Measurements from ENCODE around the gene ENTPD2.
"Not testable (repeated sequence)": the region's sequence is repeated elsewhere in the genome, so short reads cannot be mapped to it uniquely, and the experiment has no call there.

Gene ENTPD2

DNA sequence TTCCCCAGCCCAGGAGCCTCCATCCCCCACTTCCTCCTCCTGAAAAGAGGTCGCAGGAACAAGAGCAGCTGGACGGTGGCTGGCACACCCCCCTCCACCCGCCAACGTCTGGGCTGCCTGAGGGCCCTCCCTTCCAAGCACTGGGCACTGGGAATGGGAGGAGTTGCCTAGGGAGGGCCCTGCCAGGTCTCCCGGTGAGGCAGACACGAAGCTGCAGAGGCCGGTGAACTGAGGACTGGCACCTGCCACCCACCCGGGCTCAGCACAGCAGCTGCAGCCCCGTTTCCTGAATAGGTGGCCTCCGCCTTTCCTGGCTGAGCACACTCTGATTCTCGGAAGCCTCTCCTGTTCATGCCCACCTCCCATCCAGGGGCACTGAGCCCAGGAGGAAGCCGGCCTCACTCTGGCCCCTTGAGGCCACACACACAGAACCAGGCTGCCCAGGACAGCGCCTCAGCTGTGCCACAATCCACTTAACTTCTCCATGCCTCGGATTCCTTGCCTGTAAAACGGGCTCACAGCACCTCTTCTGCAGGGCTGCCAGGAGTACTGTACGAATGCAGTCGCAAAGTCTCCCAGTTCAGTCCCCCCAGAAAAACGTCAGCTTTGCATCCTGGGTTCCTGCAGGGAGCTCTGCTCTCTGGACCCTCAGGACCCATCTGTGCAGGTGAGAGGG, 9.2 kb downstream of the ENTPD2 start:
- no peak for DNase-seq

DNA sequence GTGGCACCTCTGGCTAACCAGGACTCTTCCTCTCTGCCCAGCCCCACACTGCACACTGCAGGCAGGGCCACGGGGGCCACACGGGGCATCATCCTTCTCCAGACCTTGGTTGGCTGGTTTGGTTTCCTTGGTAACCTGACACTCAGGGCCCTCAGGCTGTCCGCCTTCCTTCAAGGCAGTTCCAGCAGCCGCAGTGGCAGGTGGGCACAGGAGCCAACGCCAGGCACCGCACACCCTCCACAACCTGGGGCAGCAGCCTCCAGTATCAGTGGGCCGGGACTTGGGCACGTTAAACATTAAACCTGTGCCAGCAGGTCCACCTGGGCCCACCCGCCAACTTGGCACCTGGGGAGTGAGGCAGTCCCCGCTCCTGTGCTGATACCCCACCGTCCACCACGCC, 9.8 kb downstream of the ENTPD2 start:
- DNase-seq, result no peak

DNA sequence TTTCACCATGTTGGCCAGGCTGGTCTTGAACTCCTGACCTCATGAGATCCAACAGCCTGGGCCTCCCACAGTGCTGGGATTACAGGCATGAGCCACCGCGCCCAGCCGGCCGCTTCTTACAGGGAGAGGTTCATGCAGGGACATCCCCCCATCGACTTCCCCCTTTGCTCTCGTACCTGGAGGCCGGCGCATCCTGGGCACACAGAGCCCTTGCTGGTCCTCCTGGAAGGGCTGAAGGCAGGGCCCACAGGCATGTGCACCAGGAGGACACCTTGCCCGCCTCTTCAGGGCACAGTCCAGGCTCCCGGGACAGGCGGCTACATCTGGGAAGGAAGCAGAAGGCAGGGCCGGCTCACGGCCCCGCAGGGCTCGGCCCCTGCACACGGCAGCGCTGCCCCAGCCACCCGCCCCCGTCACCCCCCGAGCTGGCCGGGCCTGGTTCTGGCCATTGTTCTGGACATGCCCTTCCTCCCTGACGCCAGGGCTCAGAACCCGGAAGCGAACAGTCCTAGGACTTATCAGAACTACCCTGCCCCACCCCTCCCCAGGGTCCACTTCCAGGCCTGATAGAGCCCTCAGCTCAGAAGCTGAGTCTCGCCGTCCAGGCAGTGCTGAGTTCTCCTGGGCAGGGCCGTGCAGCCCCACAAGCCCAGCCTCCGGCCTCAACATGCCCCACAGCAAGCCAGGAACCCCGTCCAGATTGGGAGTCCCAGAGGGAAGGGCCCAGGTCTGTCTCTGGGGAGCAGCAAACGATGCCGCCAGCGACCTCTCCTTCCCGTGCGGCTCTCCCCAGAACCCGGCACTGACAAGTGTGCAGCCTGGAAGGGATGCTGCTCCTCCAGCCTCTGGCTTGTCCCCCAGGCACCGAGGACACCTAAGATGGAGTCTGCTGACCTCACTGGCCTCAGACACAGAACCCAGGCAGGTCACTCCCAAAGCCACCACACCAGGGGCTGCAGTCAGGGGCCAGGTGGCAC, 10.8 kb downstream of the ENTPD2 start:
- DNase-seq, result no peak

DNA sequence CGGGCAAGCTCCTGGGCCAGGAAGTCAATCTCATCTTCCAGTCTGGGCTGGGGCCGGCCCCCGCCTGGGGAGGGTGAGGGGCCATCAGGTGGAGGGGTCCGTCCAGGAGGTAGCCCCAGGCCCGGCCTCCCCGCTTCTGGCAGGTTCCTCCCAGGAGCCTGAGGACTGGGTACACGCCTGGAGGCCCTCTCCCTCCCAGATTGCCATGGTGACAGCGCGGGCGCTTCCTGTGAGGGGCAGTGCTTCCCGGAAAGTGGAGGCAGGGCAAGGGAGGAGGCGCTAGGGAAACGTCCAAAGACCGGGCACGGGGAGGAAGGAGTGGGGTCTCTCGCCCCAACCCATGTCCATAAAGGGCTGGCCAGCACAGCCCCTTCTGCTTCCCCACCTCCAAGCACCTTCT, 12.7 kb downstream of the ENTPD2 start:
- no peak for DNase-seq

DNA sequence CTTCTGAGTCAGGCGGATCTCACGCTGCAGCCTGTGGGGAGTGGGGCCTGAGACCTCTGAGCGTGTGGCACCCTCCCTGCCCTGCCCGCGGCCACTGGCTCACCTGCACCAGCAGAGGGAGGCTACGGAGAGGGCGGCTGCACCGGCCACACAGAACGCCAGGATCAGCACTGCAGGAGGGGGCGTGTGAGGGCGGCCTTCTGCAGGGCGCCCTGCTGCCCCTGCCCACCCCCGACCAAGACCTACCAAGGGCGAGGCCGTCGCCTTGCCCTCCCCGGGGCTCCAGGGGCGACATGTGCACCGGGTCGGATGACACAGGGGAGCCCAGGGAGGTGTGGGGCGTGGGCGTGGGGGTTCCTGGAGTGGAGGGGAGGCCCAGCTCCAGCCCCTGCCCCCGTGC, 13.3 kb downstream of the ENTPD2 start:
- DNase-seq, result no peak

DNA sequence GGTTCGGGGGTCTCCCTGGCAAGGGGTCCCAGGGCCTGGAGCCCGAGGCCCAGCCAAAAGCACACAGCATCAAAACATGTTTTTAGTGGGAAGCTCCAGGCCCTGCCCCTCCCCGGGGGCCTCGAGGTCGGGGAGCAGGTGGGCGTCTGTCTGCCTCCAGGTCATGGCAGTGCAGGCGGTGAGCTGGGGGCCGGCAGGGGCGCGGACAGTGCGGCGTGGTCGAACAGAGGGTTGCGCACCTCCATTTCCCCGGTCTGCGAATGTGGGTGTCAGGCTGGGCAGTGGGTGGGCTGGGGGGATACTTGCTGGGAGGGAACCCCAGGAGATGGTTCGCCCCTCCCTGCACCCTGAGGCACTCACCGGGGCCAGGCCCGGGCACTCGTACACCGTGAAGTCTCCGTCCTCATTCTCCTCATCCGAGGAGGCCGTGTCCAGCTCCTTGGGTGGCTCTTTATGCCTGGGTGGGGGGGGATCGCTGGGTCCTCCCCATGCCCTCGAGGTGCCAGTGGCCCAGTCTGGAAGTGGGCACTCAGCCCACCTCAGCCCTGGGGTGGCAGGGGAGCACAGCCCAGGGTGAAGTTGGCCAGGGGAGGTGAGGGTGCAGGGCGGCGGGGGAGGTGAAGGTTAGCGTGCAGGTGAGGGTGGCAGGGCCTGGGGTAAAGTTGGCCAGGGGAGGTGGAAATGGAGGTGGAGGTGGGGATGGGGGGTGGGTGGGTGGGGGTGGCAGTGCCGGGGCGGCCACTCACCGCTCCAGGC, 14.1 kb downstream of the ENTPD2 start:
- DNase-seq, result no peak

DNA sequence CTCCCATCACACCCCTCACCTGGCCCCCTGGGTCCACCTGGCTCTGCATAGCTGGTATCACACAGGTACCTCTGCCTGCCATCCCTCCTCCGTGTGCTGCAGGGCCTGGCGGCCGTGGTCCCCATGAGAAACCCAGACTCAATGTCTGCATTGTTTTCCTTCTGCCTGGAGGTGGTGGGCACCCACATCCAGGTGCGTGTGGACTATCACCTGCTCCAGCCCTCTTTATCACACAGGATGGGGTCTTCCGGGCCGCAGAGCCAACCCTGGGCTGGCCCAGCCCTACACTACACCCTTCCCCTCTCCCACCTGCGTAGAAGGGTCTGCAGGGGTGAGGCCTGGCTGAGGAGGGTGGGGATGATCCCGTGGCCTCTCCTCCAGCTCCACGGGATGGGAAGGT, 14.9 kb downstream of the ENTPD2 start:
- no peak for DNase-seq

DNA sequence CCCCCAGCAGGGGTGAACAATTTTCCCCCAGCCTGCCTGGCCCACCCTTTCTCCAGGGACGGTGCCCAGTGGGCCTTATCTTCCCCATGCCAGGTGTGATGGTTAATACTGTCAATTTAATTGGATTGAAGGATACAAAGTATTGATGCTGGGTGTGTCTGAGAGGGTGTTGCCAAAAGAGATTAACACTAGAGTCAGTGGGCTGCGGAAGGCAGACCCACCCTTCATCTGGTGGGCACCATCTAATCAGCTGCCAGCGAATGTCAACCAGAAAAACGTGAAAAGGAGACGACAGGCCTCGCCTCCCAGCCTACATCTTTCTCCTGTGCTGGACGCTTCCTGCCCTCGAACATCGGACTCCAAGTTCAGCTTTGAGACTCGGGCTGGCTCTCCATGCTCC, 16.4 kb downstream of the ENTPD2 start:
- no peak for DNase-seq

DNA sequence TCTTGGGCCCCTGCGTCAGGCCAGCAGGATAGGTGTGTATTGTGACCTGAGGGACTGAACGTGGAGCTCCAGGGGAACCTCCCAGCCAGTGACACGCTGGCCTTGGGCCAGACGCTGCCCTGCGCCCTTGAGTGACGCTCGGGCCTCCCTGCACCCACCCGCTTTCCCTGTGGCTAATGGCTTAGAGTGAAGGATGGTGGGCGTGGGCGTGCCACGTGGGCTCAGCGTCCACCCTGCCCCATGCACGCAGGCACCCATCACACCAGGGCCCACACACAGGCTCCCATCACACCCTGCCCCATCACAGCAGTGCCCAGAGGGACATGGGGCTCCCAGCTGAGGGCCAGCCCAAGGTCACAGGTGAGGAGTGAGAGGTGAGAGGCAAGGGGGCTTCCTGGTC, 16.8 kb downstream of the ENTPD2 start:
- DNase-seq, result no peak

DNA sequence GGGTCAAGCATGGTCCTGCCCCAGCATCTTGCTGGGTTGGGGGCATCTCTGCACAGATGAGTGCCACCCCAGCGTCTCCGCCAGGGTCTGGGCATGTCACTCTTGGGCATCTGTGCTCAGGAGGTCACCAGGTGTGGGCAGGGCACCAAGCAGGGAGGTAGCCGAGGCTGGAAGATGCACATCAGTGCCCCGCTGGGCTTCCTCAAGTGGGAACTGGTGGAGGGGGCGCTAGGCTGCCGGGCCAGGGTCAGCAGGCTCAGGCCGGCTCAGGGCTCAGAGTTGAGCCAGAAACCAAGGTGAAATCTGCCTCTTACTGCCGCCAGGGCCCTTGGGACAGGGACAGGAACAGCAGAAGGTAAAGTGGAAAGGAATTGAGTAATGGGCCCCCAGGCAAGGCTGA, 17.9 kb downstream of the ENTPD2 start:
- no peak for DNase-seq

DNA sequence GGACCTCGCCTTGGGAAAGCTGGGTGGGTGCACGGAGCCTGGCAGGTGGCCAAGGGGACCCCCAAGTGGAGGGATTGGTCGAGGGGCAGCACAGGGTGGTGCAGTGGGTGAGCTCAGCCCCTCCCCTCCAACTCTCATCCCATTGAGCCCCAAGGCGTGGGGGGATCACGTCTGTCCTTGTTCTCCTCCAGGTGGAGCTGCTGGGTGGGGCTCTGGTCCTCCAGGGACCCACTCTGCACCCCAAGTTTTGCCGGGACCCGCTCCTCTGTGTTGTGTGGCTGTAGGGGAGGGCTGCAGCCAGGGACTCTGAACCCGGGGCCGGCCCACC, 18.4 kb downstream of the ENTPD2 start:
- DNase-seq, result no peak

DNA sequence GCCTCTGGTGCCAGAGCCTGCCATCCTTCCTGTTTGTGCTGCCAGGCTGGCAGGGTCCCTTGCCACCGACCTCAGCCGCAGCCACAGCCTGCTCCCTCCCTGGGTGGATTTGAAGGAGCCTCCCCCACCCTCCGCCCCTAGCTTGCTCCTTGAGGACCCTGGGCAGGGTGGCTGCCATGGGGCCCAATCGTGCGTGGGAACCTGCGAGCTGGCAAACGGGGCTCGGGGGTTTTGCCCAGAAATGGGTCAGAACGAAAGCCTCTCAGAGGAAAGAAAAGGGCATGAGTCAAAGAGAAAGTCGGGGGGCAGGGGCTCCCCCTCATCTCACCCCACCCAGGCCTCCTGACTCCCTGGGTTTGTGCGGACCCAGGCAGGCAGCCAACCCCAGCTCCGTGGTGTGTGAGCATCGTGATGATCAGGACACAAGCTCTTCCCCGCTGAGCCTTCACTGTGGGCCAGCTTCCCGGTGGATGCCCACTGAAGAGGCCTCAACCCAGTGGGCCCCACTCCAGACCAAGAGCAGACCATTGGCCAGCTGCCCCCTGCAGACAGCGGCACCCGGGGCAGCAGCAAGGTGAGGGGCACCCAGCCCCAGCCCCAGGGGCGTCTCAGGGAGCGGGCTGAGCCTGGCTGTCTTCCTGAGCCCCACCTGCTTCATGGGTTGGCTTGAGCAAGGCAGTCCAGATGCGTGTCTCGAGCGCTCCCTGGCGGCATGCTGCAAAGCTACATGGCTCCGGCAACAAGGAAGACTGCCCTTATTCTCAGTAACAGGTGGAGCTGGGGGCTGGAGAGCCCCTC, 19.0 kb downstream of the ENTPD2 start:
- DNase-seq, result peak; percentile 38

DNA sequence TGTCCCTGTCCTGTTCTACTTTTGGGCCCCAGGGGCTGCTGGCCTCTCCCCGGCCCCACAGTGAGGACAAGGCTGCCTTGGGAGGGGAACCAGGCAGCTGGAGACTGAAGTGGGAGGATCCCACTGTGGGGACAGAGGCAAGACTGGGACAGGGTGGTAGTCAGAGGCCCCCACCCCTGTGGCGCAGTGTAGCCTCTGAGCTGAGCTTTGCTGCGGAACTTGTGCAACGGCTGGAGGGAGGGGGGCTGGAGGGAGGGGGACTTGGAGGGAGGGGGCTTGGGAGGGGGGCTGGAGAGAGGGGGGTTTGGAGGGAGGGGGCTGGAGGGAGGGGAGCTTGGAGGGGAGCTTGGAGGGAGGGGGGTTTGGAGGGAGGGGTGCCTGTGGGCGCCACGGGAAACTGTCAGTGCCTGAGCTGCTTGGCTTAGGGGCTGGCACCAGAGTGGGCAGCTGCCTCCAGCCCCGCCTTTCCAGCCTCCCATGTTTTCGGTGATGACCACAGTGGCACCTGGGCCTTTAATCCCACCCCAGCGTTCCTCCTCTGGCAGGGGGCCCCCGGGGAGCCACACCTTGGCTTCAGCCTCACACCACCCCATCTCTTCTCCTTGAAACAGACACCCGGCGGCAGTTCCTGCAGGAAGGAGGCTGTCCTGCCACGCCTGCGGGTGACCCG, 19.7 kb downstream of the ENTPD2 start:
- DNase-seq, result no peak

DNA sequence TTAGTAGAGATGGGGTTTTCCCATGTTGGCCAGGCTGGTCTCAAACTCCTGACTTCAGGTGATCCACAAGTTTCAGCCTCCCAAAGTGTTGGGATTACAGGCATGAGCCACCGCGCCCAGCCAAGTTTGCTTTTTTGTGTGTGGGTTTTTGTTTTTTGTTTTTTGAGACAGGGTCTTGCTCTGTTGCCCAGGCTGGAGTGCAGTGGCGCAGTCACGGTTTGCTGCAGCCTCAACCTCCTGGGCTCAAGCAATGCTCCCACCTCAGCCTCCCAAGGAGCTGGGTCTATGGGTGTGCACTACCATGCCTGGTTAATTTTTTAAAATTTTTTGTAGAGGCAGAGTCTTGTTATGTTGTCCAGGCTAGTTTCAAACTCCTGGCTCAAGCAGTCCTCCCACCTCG, 20.4 kb downstream of the ENTPD2 start:
- DNase-seq, result not testable (repeated sequence)

DNA sequence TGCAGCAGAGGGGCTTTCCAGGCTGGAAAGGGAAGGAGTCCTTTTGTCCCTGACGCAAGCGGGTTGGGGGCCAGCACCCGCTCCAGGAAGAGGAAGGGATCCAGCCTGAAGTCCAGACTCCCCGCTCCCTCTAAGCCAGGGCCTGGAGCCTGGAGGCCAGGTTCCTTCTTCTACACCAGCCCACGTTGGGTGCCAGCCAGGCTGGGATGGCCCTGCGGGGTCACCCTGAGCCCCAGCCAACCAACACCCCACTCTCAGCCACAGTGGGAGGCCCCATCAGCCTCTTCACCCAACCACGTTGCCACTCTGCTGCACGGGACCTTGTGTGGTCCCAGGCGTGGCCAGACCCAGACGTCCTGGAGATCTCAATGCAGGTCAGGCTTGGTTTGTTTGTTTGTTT, 21.0 kb downstream of the ENTPD2 start:
- no peak for DNase-seq

DNA sequence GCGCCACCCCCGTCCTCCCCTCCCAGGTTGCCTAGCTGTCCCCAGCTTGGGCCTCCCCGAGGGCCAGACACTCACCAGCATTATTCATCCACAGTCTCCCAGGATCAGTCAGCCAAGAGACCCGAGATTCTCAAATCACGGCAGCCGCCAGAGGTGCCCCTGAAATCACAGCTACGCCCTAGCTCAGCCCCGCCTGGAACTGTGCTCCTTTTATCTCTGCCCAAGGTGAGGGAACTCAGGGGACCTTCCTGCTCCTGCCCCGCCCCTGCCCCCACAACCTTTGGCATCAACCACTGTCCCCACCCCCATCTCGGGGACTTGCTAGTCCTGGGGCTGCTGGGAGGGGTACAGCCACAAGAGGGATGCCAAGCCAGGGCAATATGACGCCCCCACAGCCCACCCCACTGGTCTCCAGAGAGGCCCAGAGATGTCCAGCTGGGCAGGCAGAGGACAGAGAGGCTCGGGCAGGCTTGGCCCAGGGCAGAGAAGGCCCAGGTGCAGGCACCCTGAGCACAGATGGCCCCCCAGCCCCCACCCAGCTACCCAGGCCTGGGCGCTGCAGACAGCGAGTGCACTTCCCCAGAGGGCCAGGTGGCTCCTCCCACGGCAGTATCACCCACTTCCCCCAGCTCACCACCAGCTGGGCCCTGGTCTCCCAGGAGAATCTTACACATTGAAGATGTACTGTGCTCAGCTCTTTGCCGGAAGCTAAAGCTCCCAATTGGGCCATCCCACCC, 21.8 kb downstream of the ENTPD2 start, which contains the start of gene FUT7:
TSS of gene FUT7 (minus strand) at position 185 of the 737 bp plus-strand sequence. CDS start at position 88, 97 bp downstream.
- no peak for DNase-seq

DNA sequence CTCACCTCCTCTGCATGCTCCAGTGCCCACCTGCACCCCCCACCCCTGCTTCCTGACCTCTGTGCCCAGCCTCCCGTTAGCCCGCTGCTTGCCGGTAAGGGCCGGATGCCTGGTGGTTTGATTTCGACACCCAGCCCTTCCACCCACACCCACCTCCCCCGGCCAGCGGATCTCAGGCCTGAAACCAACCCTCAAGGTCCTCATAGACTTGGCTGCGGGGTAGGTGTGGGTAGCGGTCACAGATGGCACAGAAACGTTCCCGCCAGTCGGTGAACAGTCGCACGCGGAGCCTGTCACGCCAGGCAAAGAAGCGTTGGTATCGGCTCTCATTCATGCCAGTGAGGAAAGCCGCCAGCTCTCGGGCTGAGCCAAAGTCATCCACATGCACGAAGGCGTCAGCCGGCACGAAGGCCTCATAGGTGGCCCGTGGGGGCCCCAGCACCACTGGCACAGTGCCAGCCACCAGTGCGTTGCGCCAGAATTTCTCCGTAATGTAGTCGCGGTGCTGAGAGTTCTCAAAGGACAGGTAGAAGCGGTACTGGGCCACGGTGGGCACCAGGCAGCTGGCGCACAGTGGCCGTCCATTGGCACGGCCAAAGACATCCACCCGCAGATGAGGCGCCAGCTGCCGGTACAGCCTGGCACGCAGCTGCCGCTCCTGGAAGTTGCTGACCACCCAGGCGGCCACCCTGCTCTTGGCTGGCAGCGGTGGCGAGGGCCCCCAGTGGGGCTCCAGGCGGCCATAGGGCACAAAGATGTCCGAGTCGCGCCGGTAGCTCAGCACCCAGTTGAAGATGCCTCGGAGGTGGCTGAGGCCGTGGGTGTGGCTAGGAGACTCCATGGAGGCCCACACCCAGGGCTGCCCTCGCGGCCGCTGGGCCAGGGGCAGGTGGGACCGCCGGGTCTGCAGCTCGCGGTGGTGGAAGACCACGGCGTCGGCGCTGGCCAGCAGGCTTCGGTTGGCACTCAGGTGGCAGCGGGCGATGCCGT, 23.0 kb downstream of the ENTPD2 start:
- DNase-seq, result no peak

DNA sequence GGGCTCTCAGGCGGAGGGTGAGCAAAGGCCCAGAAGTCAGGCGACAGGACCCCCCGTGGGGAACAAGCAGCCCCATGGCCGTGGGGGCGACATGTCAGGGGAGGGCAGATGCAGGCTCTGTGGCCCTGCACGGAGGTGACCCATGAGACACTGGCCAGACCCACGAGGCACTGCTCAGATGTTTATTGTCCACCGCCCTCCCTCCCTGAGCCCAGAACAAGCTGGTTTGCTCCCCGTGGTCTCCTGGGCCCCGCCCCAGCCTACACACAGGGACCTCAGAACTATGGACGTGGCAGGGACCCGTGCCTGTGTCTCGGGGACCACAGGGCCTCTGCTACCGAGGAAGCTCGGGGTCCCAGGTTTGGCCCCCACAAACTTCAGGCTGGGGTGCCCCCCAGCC, 23.9 kb downstream of the ENTPD2 start:
- DNase-seq, result no peak

DNA sequence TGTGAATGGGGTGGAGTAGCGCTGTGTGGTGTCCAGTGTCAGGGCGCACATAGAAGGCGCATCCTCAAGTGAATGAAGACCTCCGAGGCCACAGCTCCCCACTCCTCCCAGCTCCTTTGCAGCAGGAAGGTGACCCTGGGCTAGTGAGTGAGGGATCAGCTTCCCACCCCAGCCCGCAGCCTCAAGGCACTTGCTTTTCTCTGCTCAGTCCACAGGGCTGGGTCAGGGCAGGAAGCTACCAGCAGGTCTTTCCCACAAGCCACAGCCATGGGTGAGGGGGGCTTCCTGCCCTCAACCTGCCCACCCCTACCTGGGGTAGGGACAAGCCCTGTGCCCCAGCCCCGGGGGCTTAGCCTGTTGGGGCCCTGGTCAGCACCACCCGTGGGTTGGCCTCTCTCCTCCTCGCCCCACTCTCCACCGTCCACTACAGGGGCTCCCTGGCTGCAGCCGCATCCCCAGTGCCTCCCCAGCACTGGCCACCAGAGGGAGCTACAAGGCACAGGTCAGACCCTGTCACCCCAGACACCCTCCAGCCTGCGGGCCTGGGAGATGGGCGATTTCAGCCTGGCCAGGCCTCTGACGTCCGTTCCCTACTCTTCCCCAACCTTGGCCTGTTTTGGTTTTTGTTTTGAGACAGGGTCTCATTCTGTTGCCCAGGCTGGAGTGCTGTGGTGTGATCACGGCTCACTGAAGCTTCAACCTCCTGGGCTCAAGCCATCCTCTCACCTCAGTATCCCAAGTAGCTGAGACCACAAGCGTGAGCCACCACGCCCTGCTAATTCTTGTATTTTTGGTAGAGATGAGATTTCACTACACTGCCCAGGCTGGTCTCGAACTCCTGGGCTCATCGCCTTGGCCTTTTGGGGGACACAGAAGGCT, 24.6 kb downstream of the ENTPD2 start:
- DNase-seq, result no peak

Measured in DMS 273 treated with DMSO at 0.1 percent for 48 hours (cell line).